SK-N-SH (cell line): Measurements from ENCODE around the gene SUPT3H.

Experiments
- EZH2phosphoT487 ChIP-seq: fragments of 200-600 bp; sonication (generic); IDR thresholded peaks from 2 replicates; pipeline ENCODE4 v1.6.1; 2017; ENCODE audit warnings: low read depth, mixed run types, mild to moderate bottlenecking, antibody characterized with exemption, moderate library complexity, borderline replicate concordance
- MXI1 ChIP-seq: IDR thresholded peaks from 2 replicates; pipeline ENCODE4 v1.6.1; 2012; ENCODE audit warnings: mild to moderate bottlenecking, low read depth, low read length, improper control_type of control experiment
- RFX5 ChIP-seq: IDR thresholded peaks from 2 replicates; pipeline ENCODE4 v1.6.1; 2012; ENCODE audit warnings: mild to moderate bottlenecking, improper control_type of control experiment, low read length
- YY1 ChIP-seq: IDR thresholded peaks from 2 replicates; pipeline ENCODE4 v1.4.0; 2012; ENCODE audit warnings: low read depth, mild to moderate bottlenecking
- TF ChIP-seq, protein P1 (sequence below): fragments of 200-600 bp; sonication (generic); IDR thresholded peaks from 2 replicates; pipeline ENCODE4 v1.6.1; 2017; ENCODE audit warnings: antibody characterized with exemption, mild to moderate bottlenecking, moderate library complexity

DNA sequence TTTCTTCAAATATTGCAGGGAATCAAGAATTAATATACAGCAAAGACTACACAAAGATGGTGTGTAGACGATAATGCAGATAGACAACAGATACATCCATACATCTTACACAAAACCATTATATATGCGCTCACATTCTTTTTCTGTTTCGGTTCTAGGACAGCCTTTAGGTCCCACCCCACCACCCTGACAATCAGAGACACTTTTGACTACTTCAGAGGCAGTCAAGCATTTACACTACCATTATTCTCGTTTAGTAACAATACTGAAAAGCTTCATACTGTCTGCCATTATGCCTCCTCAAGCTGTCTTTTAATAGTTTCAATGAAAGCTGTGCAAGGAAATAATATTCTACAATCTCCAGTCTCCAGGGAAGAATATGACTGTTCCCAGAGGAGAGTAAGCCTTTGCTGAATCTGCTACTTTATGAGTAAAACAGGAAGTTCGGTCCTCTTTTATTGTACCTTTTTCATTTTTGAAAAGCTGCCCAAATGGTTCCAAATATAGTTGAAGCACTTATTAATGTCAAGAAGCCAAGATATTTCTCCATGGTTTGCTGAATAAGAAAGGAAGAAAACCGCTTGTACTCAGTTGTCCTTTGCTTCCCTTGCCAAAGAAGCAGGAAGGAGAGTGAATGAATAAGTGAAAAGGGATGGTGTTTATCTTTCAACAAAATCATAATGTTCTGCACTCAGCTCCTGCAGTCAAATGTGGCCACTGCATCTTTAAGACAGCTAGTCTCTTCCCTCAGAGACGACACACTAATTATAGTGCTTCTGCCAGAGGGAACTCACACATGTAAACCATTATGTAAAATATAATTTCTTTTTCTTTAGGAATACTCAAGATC, 521.9 kb downstream of the SUPT3H start:
- TF ChIP-seq, protein P1, sequence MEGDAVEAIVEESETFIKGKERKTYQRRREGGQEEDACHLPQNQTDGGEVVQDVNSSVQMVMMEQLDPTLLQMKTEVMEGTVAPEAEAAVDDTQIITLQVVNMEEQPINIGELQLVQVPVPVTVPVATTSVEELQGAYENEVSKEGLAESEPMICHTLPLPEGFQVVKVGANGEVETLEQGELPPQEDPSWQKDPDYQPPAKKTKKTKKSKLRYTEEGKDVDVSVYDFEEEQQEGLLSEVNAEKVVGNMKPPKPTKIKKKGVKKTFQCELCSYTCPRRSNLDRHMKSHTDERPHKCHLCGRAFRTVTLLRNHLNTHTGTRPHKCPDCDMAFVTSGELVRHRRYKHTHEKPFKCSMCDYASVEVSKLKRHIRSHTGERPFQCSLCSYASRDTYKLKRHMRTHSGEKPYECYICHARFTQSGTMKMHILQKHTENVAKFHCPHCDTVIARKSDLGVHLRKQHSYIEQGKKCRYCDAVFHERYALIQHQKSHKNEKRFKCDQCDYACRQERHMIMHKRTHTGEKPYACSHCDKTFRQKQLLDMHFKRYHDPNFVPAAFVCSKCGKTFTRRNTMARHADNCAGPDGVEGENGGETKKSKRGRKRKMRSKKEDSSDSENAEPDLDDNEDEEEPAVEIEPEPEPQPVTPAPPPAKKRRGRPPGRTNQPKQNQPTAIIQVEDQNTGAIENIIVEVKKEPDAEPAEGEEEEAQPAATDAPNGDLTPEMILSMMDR = no peak
- TF ChIP-seq EZH2phosphoT487 (no peak), YY1 (no peak), MXI1 (no peak), RFX5 (no peak)
